Measurements from ENCODE around the gene PWWP3B. TPM values are rescaled to one million over a fixed set of nuclear protein-coding genes. Genes with fewer than 3 reads are reported as not detected.

Gene PWWP3B
- total RNA-seq (10 to 100 TPM in 5 of 9 donors, 1 to 10 TPM in 4; 5.4 to 14.7 (median 10.3) TPM), polyA plus RNA-seq (1 to 10 TPM; 1.9 to 2.0 TPM)
- long read RNA-seq, donor 1, full-length matches to known transcripts = 16 of 24 reads
- long read RNA-seq, donor 1, partial matches to known transcripts = 1 of 24 reads
- long read RNA-seq, donor 1, other reads (novel, unspliced or antisense) = 7 of 24 reads
- long read RNA-seq, donor 2, full-length matches to known transcripts = 15 of 28 reads
- long read RNA-seq, donor 2, partial matches to known transcripts = 8 of 28 reads
- long read RNA-seq, donor 2, other reads (novel, unspliced or antisense) = 5 of 28 reads
- long read RNA-seq, donor 3, full-length matches to known transcripts = 7 of 12 reads
- long read RNA-seq, donor 3, partial matches to known transcripts = 2 of 12 reads
- long read RNA-seq, donor 3, other reads (novel, unspliced or antisense) = 3 of 12 reads

GRCh38 chrX:106168107-106168506, at the start of gene PWWP3B:
PWWP3B (plus strand) TSS chrX:106168305; CDS start chrX:106205433, 37,128 bp downstream.
- no peak within 1 kb of the TSS for H3K27ac ChIP-seq
- H3K9me3 ChIP-seq = no peaks in the 10 kb centered on the region
- peak within 1 kb of the TSS in 10 of 12 donors; percentile 8 to 46 (median 36) for H3K4me3 ChIP-seq
- DNase-seq (peak in 3 of 5 donors; percentile 17 to 48 (median 19)), ATAC-seq (peak in 2 of 4 donors; percentile 66 to 73)
- H3K27me3 ChIP-seq = peaks cover 0 to 9% (median 0%) of the 10 kb centered on the region in 9 donors
- intact Hi-C loops (cut with DNase I) = loop anchor here in 1 of 10 donors (10.0 kb wide), 1 partner anchor 227 kb away; no protein-coding TSS in a partner anchor
- WGBS, 4 donors = 5 to 41% (median 20%) methylated on average over 14 of the region's 14 CpGs
- H3K4me1 ChIP-seq = no peaks in the 10 kb centered on the region
- H3K36me3 ChIP-seq = no peaks in the 10 kb centered on the region
- TF ChIP-seq CTCF (IDR thresholded peaks at IDR 0.05) = no peak
- no peak for TF ChIP-seq POLR2A (IDR thresholded peaks at IDR 0.05)

- Histone ChIP-seq H3K4me1 (no peaks in the 10 kb centered on the region), H3K27ac (no peak overlapping the region), H3K4me3 (no peak overlapping the region), H3K27me3 (no peaks in the 10 kb centered on the region), H3K36me3 (no peaks in the 10 kb centered on the region), H3K9me3 (peaks cover 0 to 5% (median 0%) of the 10 kb centered on the region in 12 donors)
- 73 to 80% (median 76%) methylated on average over 5 to 7 of the region's 7 CpGs for WGBS, 4 donors
- no peak for TF ChIP-seq CTCF (IDR thresholded peaks at IDR 0.05)
- no peak for TF ChIP-seq POLR2A (IDR thresholded peaks at IDR 0.05)
- DNase-seq (no peak), ATAC-seq (no peak)
- intact Hi-C loops (cut with DNase I) = no loop called here
These were observed 29.1 kb upstream of the PWWP3B start for GRCh38 chrX:106139048-106139447.

GRCh38 chrX:106144755-106145639, 23.1 kb upstream of the PWWP3B start:
- WGBS, 4 donors = 20 to 49% (median 40%) methylated on average over 5 of the region's 5 CpGs
- intact Hi-C loops (cut with DNase I) = no loop called here
- peak in 4 of 5 donors; percentile 30 to 57 (median 46) for DNase-seq
- Histone ChIP-seq H3K9me3 (peaks cover 0 to 5% (median 0%) of the 10 kb centered on the region in 12 donors), H3K36me3 (no peaks in the 10 kb centered on the region), H3K27ac (peak overlapping the region in 5 of 12 donors; percentile 4 to 48 (median 29)), H3K4me3 (no peak overlapping the region), H3K27me3 (no peaks in the 10 kb centered on the region), H3K4me1 (no peaks in the 10 kb centered on the region)
- peak; percentile 81 to 94 (median 88) for ATAC-seq
- TF ChIP-seq POLR2A (IDR thresholded peaks at IDR 0.05) (no peak), CTCF (IDR thresholded peaks at IDR 0.05) (no peak)

Measured in heart left ventricle (tissue), 16 donors.